RPMI8226 (cell line): Measurements from ENCODE around the gene EFCAB6.

Experiments
- DNase-seq: peaks from one replicate; pipeline ENCODE4 v3.0.0-alpha.2; 2015

The EFCAB6 gene

DNA sequence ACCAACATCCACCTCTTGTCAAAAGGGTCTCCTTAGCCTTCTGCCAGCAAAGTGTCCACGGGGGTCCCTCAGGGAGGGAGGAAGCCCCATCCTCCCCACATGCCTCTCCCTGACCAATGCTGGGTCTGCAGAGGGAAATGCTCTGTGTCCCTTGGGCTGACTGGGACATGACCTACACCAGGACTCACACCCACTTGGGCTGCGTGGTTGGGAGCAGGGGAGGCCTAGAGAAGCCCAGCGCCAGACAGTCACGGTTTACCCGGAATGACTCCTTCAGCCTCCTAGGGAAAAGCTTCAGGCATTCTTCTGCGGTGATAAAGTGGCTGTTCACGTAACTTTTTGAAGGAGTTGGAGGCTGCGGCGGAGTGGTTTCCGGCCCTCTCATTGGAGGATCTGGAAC is 180.3 kb downstream of the EFCAB6 start:
- DNase-seq = no peak

DNA sequence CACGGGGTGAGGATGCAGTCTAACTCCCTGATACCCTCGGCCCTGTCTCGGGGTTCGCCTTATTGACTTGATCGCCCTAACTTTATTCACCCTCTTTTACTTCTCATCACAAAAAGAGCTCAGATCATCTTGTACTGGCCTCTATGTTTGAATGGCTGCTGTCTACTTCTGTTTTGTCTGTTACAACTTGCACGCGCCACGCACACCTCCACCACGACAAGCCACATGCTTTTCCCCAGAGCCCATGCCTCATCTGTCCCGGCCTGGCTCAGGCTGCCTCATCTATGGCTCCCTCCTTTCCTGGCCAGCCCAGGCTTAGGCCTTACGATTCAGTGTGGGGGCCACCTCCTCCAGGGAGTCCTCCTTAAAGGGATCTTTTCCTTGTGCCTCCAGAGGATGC is 180.9 kb downstream of the EFCAB6 start:
- DNase-seq = no peak

DNA sequence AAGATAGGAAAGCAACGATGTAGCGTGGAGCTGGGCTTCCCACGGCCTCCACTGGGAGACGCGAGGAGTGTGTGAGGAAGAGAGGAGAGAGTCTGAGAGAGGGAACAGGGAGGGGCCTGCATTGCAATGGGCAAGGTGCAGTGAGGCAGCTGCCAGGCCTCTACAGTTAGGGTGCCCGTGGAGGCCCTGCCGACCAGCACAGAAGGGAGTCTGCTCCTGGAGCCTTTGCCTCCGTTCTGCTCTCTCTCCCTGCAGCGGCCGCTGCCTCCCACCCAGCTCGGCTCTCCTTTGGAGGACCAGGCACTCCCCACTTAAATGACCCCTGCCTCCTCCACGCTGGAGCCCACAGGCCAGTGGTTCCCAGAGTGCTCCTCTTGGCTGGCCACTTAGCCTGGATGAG is 181.7 kb downstream of the EFCAB6 start:
- DNase-seq = no peak

DNA sequence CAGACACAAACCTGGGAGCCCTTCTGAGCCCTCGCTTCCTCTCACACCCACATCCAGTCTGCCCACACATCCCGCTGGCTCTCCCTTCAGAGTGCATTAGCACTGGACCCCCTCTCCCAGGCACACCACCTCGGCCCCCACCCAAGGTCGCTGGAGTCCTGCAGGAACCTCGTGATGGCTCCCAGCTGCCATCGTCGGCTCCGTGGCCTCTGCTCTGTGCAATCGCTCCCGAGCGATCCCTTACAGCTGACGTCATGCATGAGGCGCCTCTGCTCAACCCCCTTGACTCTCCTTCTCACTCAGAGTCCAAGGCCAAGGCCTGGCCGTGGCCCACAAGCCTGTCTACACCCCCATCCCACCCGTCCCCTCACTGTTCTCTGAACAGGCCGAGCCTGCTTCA is 183.9 kb downstream of the EFCAB6 start:
- no peak for DNase-seq

DNA sequence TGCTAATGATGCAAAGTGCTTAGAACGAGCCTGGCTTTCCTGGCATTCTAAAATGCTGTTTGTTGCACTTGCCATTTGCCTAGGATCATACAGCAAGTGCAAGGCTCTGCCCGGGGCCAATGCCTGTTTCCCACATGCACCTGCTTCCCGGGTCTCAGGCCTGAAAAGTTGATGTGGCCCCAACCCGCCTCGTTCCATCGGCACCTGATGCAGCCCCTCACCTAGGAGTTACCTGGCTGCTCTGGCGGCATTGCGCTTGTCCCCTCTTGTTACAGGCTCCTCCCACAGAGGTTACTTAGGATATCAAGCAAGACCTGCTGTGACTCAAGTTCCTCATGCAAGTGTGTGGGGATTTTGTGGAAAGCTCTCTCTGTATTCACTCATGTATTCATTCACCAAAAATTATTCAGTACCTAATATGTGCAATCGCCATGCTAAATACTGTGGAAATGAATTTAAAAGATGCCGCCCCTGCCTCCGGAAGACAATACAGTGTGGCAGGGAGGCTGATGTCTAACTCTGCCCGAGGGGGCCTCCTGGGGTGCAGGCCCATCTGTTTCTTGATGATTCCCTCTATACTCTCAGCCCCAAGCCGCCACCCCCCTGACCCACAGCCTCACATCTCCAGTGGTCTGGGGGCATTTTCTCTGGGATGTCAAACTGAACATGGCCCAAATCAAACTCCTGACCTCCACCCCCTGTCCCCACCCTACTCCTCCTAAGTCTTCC is 184.5 kb downstream of the EFCAB6 start:
- no peak for DNase-seq

DNA sequence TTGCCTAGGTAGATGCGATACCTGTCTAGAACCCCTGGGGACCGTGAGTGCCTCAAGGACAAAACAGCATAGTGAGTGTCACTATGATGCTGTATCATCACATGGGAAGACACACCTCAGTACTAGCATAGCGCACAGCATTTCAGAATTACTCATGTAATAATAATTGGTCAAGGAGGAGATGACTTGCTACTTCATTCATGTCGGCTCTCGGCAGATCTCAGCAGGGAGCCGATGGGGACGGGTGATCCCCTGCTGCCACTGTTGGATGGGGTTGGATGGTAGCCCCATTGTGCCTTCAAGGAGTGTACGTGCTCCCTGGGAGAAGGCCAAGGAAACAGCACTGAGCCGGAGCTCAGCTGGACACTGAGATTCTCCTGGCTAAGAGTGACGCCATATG is 186.9 kb downstream of the EFCAB6 start:
- no peak for DNase-seq

DNA sequence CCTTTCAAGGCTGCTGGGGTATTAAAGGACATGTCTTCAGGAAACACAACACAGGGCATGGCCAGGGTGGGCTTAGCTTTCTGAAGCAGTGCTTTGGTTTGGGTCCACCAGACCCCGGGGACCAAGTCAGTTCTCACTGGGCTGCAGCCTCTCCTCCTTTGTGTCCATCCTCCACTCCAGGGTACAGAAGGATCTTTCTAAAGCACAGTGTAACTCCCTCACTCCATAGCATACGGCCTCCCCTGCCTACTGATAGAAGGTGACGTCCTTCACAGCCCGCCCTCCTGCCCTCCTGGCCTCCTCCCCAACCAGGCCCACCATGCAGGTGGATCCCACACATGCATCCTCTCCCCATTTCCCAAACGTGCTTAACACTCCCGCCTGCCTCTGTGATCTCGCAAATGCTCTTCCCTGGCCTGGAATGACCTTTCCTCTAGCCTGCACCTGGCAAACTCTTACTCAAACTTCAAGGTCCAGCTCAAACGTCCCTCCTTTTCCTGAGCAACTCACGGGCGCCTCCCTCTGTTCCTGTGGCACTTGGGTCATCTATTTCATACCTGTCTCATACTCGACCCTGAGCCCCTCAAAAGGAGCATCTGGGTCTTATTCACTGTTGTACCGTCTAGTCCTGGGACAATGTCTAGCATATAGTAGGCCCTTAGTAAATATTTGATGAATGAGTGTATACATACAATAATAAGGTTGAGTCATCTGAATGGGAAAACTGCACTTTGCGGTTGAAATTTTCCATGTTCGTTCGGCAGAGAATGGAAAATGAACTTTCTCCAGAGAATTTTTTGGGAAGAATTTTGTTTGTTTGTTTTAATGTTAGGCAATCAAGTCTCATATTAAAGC is 187.7 kb downstream of the EFCAB6 start:
- DNase-seq = no peak

DNA sequence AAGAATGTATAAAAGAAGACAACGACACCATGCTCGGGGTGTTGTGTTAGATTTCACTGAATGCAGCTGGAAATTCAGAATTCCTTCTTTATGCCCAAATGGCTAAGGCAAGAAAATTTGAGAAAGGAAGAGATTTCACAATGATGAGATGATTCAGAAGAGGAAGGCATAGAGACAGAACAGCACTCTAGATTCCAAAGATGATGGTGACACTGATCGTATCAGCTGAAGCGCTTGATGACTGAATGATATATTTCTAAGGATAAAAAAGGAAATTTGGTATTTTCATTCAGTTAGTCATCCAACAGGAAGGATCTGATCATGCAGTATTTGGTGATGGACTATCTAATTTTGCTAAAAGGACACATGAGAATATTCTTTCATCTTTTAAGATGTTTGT is 189.2 kb downstream of the EFCAB6 start:
- no peak for DNase-seq

DNA sequence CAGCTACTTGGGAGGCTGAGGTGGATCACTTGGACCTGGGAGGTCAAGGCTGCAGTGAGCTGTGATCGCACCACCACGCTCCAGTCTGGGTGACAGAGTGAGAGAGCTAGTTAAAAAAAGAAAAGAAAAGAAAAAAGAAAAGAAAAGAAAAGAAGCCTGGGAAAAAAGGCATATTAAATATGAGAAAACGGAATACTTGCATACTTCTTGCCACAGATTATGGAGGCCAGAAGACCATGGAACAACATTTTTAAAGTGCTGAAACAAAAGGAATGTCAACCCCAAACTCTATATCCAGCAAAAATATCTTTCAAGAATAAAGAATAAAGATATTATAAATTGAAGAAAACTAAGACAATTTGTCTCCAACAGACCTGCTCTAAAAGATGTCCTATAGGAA is 191.9 kb downstream of the EFCAB6 start:
- no peak for DNase-seq

DNA sequence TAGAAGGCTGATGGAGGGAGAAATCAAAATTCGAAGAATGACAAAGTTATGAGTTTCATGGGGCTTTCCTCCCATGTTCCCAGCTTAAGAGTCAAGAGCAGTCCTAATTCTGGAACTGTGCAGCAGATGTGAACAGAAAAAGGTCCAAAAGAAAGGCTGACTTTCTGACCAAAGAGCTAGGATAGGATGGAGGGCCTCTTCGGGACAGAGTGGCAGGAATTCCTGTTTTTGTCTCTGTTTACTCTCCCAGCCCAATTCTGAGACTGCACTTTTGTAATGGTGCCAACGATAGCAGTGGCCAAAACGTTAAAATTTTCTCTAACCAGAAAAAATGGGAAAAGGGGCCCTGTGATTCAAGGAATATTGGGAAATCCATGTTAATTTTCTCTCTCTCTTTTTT is 193.6 kb downstream of the EFCAB6 start:
- DNase-seq = no peak

DNA sequence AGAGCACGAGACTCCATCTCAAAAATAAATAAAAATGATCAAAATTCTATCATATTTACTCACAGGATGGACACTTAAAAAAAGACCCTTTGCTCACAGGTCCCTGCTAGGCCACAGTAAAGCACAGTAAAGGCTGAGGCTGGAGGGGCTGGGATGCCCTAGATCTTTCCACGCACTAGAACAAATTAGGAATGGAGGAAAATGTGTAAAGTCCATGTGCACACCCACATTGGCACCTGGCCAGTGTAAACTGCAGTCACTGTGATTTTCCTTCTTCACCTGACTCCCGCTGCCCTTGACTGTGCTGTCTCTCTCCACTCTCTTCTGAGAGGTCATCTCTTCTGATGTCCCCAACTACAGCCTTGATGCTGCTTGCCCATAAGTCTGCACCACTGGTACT is 195.5 kb downstream of the EFCAB6 start:
- no peak for DNase-seq

DNA sequence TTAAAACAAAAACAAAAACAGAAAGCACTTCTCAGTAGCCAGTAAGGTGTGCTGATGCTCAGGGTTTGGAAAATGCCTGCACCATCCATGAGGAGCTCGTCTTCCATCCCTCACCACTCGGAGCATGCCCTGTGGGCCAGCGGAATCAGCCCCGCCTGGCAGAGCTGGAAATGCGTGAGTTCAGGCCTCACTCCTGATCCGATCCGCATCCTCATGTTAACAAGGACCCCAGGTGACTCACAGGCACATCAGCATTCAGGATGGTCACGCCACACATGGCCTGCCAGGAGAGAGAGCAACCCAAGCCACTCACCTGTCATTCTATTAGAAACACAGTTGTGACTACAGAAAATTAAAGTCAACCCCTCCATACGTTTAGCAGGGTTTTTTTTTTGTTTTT is 211.8 kb downstream of the EFCAB6 start:
- DNase-seq = no peak

DNA sequence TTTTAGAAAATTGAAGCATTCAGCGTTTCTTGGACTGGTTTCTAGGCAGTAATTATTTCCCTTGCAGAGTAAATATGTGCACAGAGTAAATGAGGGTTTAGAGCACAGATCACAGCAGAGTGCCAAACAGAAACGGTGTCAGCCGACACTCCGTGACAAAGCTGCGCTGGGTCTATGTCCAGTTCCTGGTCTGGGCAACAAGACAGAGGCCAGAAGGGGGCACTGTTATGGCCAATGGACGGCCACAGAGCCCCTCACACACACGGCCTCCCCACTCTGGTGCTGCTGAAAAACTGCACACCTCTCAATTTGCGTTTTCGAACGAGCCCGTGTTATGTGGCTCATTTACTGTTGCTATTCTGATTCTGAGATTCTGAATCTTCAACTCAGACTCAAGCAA is 219.6 kb downstream of the EFCAB6 start:
- no peak for DNase-seq

DNA sequence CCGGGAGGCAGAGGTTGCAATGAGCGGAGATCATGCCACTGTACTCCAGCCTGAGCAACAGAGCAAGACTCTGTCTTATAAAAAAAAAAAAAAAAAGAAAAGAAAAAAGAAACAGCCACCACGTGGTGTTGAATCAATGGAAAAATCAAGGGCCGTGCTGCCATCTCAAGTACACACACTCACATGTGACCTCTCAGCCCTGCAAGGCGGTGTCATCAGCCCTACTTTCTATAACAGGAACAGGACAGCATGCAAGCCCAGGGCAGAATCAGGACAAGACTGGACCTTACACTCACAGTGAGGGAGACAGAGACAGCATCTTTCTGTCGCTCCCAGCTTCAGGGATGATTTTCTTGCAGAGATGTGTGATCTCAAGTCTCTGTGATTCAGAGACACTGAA is 220.7 kb downstream of the EFCAB6 start:
- no peak for DNase-seq

DNA sequence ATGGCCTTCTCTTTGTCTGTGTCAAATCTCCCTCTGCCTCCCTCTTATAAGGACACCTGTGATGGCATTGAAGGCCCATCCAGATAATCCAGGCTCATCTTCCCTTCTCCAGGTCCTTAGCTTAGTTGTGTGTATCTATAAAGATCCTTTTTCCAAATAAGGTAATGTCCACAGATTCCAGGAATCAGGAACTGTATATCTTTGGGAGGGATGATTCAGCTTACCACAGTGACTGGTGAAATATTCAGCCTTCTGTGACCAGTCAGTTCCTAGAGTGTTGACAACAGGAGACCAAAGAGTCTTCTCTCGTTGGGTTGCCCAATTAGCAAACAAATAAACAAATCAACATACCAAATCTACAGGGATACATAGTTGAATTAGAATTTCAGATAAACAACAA is 224.5 kb downstream of the EFCAB6 start:
- DNase-seq = no peak

DNA sequence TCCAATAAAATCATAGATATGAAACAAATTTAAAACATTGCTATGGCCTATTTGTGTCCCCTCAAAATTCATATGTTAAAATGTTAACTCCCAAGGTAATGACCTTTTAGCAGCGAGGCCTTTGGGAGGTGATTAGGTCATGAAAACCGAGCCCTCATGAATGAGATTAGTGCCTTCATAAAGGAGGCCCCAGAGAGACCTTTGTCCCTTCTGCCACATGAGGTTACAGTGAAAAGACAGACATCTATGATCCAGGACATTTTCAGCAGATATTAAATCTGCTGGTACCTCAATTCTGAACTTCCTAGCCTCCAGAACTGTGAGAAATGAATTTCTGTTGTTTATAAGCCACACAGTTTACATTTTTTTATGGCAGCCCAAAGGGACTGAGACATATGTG is 228.6 kb downstream of the EFCAB6 start:
- DNase-seq = no peak

DNA sequence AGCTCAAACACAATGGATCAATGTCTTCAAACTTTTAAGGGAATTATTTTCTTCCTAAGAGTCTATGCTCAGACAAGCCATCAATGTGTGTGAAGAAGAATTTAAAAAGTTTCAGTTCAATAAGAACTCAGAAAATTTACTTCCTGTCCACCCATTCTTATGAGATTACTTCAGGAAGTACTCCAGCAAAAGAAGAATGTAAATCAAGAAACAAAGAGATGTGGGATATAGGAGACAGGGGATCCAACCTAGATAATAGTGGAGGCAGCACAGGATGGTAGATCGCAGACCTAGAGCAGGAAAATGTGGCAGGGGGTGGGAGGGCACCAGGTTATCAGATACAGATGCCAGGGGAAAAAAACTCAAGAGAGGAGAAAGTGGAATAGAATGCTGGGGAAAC is 229.7 kb downstream of the EFCAB6 start:
- DNase-seq = no peak

DNA sequence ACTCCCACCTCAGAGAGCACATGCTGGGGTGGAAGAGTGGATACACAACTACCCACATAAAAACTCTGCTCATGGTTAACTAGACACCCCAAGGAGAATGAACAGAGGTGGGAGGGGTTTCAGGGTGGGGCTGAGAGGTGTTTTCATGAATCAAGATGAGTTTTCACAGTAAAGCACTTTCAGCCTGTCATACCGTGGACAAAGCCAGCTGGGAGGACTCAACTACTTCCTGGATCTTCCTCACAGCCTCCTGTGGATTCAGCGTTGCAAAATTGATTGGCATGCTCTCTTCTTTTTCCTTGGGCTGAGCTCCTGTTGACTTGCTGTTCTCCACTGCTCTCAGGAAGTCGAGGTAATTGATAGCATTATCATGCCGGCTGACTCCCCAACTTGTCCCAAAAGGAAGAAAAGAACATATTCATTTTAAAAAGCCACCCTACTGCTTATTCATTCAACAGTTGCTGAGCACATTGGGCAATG is 231.8 kb downstream of the EFCAB6 start:
- DNase-seq = no peak

DNA sequence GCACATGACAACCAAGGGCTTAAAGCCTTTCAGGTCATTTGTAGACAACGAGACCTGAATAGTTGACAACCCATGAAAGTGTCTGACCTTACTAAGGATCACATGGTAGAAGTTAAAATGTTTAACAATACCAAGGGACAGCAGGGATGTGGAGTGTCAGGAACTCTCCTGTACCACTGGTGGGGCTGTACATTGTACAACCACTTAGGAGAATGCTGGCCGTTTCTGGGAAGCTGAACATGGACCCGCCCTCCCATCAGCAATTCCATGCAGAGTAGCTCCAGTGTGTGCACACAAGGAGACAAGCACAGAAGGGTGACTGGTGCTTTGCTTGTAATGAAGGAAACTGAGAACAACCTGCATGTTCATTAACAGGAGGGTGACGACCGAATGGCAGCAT is 237.4 kb downstream of the EFCAB6 start:
- no peak for DNase-seq

DNA sequence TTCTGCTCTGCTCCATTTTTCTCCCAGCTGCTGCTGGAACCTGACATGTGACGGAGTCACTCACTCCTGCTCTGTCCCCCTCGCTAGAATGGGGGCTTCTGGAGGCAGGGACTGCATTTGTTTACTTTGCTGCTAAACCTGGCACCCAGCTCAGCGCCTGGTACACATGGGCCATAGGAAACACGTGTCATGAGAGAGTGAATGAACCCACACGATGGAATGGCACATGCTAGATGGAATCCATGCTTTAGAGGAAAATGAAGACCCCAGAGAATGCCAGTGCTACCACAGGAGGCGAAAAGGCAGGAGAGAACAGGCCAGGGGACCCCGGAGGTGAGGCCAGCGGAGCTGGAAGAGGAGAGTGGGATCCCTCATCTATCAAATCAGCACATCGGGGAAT is 239.4 kb downstream of the EFCAB6 start:
- DNase-seq = no peak

DNA sequence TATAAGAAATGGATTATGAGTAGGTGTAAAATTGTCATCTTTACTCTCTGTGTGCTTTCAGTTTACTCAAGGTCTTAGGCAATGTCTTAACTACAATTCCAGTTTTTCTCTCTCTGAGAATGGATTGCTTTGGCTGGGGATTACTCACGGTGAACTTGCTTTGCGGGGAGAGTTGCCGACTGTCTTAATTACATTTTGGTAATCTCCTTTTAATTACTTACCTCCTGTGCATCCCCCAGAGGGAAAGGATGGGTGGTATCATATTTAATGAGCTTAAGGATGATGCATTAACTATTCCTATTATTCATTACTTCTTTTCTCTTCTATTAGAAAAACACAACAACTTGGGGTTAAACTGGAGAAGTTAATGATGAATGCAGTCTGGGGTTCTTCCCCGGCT is 240.9 kb downstream of the EFCAB6 start:
- no peak for DNase-seq

DNA sequence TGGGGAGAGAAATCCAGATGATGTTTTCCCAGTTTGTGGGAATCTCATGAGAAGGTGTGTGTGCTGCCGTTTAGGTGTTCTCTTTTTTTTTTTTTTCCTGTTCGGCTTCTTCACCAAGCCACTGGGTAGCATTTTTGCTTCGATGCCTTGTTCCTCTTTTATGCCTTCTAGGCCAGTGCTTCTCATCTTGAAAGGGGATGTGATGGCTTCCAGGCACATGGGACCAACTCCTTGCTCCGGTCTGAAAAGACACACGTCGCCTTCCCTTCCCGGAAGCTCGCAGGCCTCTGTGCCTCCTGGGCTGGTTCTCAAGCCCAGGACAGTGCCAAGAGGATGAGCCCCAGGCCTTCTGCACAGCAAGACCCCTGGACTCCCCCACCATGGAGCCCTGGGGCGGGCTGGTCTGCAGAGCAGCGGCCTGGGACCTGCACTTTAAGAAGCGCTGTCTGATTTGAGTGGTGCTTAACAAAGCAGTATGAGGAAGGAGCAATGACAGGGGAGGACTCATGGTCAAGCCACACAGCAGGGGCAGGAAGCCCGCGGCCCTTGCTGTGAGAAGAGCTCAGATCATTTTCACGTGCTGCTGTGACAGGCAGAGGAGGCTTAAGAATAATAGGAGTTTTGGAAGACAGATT is 241.5 kb downstream of the EFCAB6 start:
- no peak for DNase-seq

DNA sequence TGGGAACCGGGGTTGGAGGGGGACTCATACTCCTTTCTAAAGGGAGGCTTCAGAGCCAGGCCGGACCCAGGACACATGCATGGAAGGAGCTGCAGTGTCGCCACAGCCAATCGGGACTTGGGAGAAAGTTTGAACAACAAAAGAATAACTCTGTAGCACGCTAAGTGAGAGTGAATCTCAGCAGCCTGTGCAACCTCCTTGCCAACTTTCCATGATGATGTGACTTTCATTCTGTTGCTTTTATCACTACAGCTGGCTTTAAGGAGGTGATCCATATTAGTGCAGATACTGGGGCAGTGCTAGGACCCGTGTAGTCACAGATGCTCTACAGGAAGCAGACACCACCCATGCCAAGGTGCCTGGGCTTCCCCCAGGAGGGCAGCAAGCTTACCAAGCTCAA is 243.0 kb downstream of the EFCAB6 start:
- DNase-seq = no peak
